Gastrocnemius medialis (tissue), 4 donors: ENCODE data around the gene KCNH4. TPM values are rescaled to one million over a fixed set of nuclear protein-coding genes. Genes with fewer than 3 reads are reported as not detected.
A peak's percentile ranks its signal among the peaks of the same experiment; 100 is the strongest.

Experiments
- ATAC-seq, 2 donors: fragments of 150-250 bp; one replicate each; pipeline ENCODE4 v1.9.1; 2016
- DNase-seq, 2 donors: peaks; one replicate each; pipeline ENCODE4 v3.0.0-alpha.2; 2019
- H3K27ac ChIP-seq, 4 donors: fragments of 200-600 bp; sonication (generic); 1 replicate in 1 of 4; 2 replicates in 3 of 4; pipeline ENCODE4 v1.5.1; 2016 to 2018; ENCODE audit warnings: mild to moderate bottlenecking in 2 of 4, moderate library complexity in 1 of 4
- H3K27me3 ChIP-seq, 3 donors: fragments of 200-600 bp; sonication (generic) in 2 of 3; 1 replicate in 1 of 3; 2 replicates in 2 of 3; pipeline versions ENCODE4 v1.5.1 to v1.6.0; 2016 to 2019; ENCODE audit warnings: mild to moderate bottlenecking in 1 of 3, moderate library complexity in 1 of 3
- H3K36me3 ChIP-seq, 2 donors: fragments of 200-600 bp; sonication (generic) in 1 of 2; one replicate each; pipeline ENCODE4 v1.5.1; 2017 to 2018
- H3K4me1 ChIP-seq, 2 donors: fragments of 200-600 bp; sonication (generic) in 1 of 2; one replicate each; pipeline ENCODE4 v1.5.1; 2016 to 2017; ENCODE audit warnings: mild to moderate bottlenecking in 2 of 2
- H3K4me3 ChIP-seq, 4 donors: fragments of 200-600 bp; sonication (generic) in 3 of 4; 1 replicate in 1 of 4; 2 replicates in 3 of 4; pipeline ENCODE4 v1.5.1; 2016 to 2019; ENCODE audit warnings: mild to moderate bottlenecking in 2 of 4
- H3K9me3 ChIP-seq, 3 donors: fragments of 200-600 bp; sonication (generic) in 2 of 3; 1 replicate in 1 of 3; 2 replicates in 2 of 3; pipeline ENCODE4 v1.5.1; 2016 to 2019
- CTCF ChIP-seq, 5 experiments: fragments of 450-650 bp in 3 of 5; fragments of 200-600 bp in 2 of 5; sonication (generic) in 2 of 5; IDR thresholded peaks in 4 of 5; conservative IDR thresholded peaks in 1 of 5; 1 replicate in 4 of 5; 2 replicates in 1 of 5; pipeline ENCODE4 v1.5.1; 2016 to 2019; ENCODE audit warnings: antibody characterized with exemption in 5 of 5, mild to moderate bottlenecking in 3 of 5, moderate library complexity in 3 of 5
- POLR2A ChIP-seq, 2 donors: fragments of 450-650 bp; IDR thresholded peaks; one replicate each; pipeline ENCODE4 v1.6.1; 2017; ENCODE audit warnings: antibody characterized with exemption in 2 of 2, mild to moderate bottlenecking in 2 of 2, moderate library complexity in 2 of 2
- in situ Hi-C, 4 donors: fragments of 200-750 bp; cut with MboI; loops; one replicate each; pipeline versions ENCODE4 v1.15.0 to v1.8.0; 2017; ENCODE audit warnings: low sequenced_read_pairs in 4 of 4
- intact Hi-C: fragments of 100-400 bp; cut with DNase I; formaldehyde crosslinking; loops from one replicate; pipeline ENCODE4 v1.15.1; 2023; ENCODE audit warnings: low total_unique reads
- total RNA-seq, 4 donors: library from RNA; depleted of rRNA; stranded (reverse); fragments of >200 nt; gene quantifications; one replicate each; pipeline versions ENCODE4 v1.1.0 to v1.2.3, GENCODE V29; 2016

Gene KCNH4
- total RNA-seq, 4 donors from 2014 or later: not detected

GRCh38 chr17:42138749-42139492 lies 42.0 kb downstream of the KCNH4 start:
- TF ChIP-seq CTCF (IDR thresholded peaks at IDR 0.05 in 4 of 5, conservative IDR thresholded peaks at IDR 0.05 in 1 of 5) (no peak), POLR2A (IDR thresholded peaks at IDR 0.05) (no peak)
- Histone ChIP-seq H3K9me3 (no peaks in the 10 kb centered on the region), H3K36me3 (no peaks in the 10 kb centered on the region), H3K27me3 (no peaks in the 10 kb centered on the region), H3K27ac (peak overlapping the region; percentile 10 to 85 (median 44)), H3K4me3 (no peak overlapping the region), H3K4me1 (peaks cover 96 to 98% of the 10 kb centered on the region in 2 donors)
- in situ Hi-C loops: no loop called here
- intact Hi-C loops: no loop called here
- DNase-seq: no peak
- ATAC-seq: no peak

GRCh38 chr17:42136654-42137051 lies 44.3 kb downstream of the KCNH4 start:
- TF ChIP-seq POLR2A (IDR thresholded peaks at IDR 0.05) (no peak), CTCF (IDR thresholded peaks at IDR 0.05 in 4 of 5, conservative IDR thresholded peaks at IDR 0.05 in 1 of 5) (no peak)
- Histone ChIP-seq H3K4me1 (peaks cover 95 to 98% of the 10 kb centered on the region in 2 donors), H3K27ac (peak overlapping the region; percentile 54 to 75 (median 70)), H3K36me3 (no peaks in the 10 kb centered on the region), H3K9me3 (no peaks in the 10 kb centered on the region), H3K4me3 (peak overlapping the region in 3 of 4 donors; percentile 4 to 8 (median 7)), H3K27me3 (no peaks in the 10 kb centered on the region)
- DNase-seq: no peak
- no peak for ATAC-seq
- intact Hi-C loops: no loop called here
- in situ Hi-C loops: no loop called here

- peak in 1 of 2 donors; percentile 42 for ATAC-seq
- H3K27ac ChIP-seq: peak overlapping the region; percentile 54 to 75 (median 70)
- peaks cover 95 to 98% of the 10 kb centered on the region in 2 donors for H3K4me1 ChIP-seq
- no peak for DNase-seq
- in situ Hi-C loops (no loop called here), intact Hi-C loops (no loop called here)
- TF ChIP-seq CTCF (IDR thresholded peaks at IDR 0.05 in 4 of 5, conservative IDR thresholded peaks at IDR 0.05 in 1 of 5): no peak
- no peak for TF ChIP-seq POLR2A (IDR thresholded peaks at IDR 0.05)
- peak overlapping the region in 3 of 4 donors; percentile 4 to 8 (median 7) for H3K4me3 ChIP-seq
- H3K9me3 ChIP-seq: no peaks in the 10 kb centered on the region
- no peaks in the 10 kb centered on the region for H3K27me3 ChIP-seq
- H3K36me3 ChIP-seq: no peaks in the 10 kb centered on the region
Observed at GRCh38 chr17:42135664-42136653, 45.0 kb downstream of the KCNH4 start.

GRCh38 chr17:42135151-42135550 lies 45.8 kb downstream of the KCNH4 start:
- Histone ChIP-seq H3K36me3 (peaks cover 0 to 4% of the 10 kb centered on the region in 2 donors), H3K9me3 (no peaks in the 10 kb centered on the region), H3K27me3 (no peaks in the 10 kb centered on the region), H3K4me3 (no peak overlapping the region), H3K4me1 (peaks cover 97 to 98% of the 10 kb centered on the region in 2 donors), H3K27ac (peak overlapping the region; percentile 54 to 75 (median 70))
- no peak for DNase-seq
- ATAC-seq: no peak
- in situ Hi-C loops: no loop called here
- TF ChIP-seq CTCF (IDR thresholded peaks at IDR 0.05 in 4 of 5, conservative IDR thresholded peaks at IDR 0.05 in 1 of 5): no peak
- no peak for TF ChIP-seq POLR2A (IDR thresholded peaks at IDR 0.05)
- intact Hi-C loops: no loop called here
